ENCODE measurements around the gene OTUD6A. TPM values are rescaled to one million over a fixed set of nuclear protein-coding genes. Genes with fewer than 3 reads are reported as not detected.
"Not testable (repeated sequence)": the region's sequence is repeated elsewhere in the genome, so short reads cannot be mapped to it uniquely, and the experiment has no call there.

Gene OTUD6A
- polyA plus RNA-seq, 1 donor from 2014 or later, result not detected

GRCh38 chrX:70105229-70105628, 43.0 kb downstream of the OTUD6A start:
- Histone ChIP-seq H2AFZ (ENCODE audit: low read depth, low read length) (no peak overlapping the region), H4K20me1 (ENCODE audit: insufficient read depth) (no peaks in the 10 kb centered on the region), H3K9me2 (ENCODE audit: insufficient read depth, low read length) (no peaks in the 10 kb centered on the region), H3K9me3 (ENCODE audit: low read length) (no peaks in the 10 kb centered on the region), H3K9ac (ENCODE audit: low read length) (no peak overlapping the region), H3K27me3 (ENCODE audit: insufficient read depth, low read depth, low read length) (no peaks in the 10 kb centered on the region), H3F3A (ENCODE audit: insufficient read depth, low read length, poor library complexity, severe bottlenecking) (no peaks in the 10 kb centered on the region), H3K4me3 (ENCODE audit: low read length) (peak overlapping the region; percentile 23), H3K4me2 (ENCODE audit: low read length) (no peak overlapping the region), H3K27ac (ENCODE audit: low read length) (peak overlapping the region; percentile 31), H3K36me3 (ENCODE audit: insufficient read depth, low read length) (no peaks in the 10 kb centered on the region), H3K79me2 (replicated peaks; ENCODE audit: insufficient read depth, low read length) (no peaks in the 10 kb centered on the region)
- TF ChIP-seq SMC3 (conservative IDR thresholded peaks at IDR 0.05; ENCODE audit: poor library complexity), result no peak
- peak; percentile 75 for TF ChIP-seq REST (IDR thresholded peaks at IDR 0.05; ENCODE audit: borderline replicate concordance)

GRCh38 chrX:70111436-70112026, 49.3 kb downstream of the OTUD6A start:
- H3K36me3 ChIP-seq (ENCODE audit: insufficient read depth, low read length); H3K9me3 ChIP-seq (ENCODE audit: low read length); H4K20me1 ChIP-seq (ENCODE audit: insufficient read depth); H3F3A ChIP-seq (ENCODE audit: insufficient read depth, low read length, poor library complexity, severe bottlenecking); H3K9me2 ChIP-seq (ENCODE audit: insufficient read depth, low read length); H3K4me3 ChIP-seq (ENCODE audit: low read length); H2AFZ ChIP-seq (ENCODE audit: low read depth, low read length); H3K27ac ChIP-seq (ENCODE audit: low read length); H3K79me2 ChIP-seq (replicated peaks; ENCODE audit: insufficient read depth, low read length); H3K27me3 ChIP-seq (ENCODE audit: insufficient read depth, low read depth, low read length); H3K4me2 ChIP-seq (ENCODE audit: low read length); H3K9ac ChIP-seq (ENCODE audit: low read length): not testable (repeated sequence)

Small RNA genes within 50 kb of the gene (small RNA-seq; reads per million reads assigned to genes)
- gene MIR676, result 0.49 to 9.7 (median 8.3) reads per million in 3 experiments

Other genes starting within 250 kb of the OTUD6A start
- gene AWAT2, start 12.5 kb upstream of the OTUD6A start, polyA plus RNA-seq, result not detected in 2 replicates
- 80.8 and 94.1 TPM in 2 replicates for gene IGBP1, start 71.0 kb downstream of the OTUD6A start, polyA plus RNA-seq
- gene DGAT2L6, start 115.0 kb downstream of the OTUD6A start, polyA plus RNA-seq, result not detected in 2 replicates
- not detected in 2 replicates for gene AWAT1, start 172.2 kb downstream of the OTUD6A start, polyA plus RNA-seq
- not detected in 2 replicates for gene P2RY4, start 197.7 kb downstream of the OTUD6A start, polyA plus RNA-seq
- gene ARR3, start 205.9 kb downstream of the OTUD6A start, polyA plus RNA-seq, result not detected in 2 replicates
- gene RAB41, start 219.7 kb downstream of the OTUD6A start, polyA plus RNA-seq, result not detected in 2 replicates
- 55.7 and 64.7 TPM in 2 replicates for gene PDZD11, start 227.5 kb downstream of the OTUD6A start, polyA plus RNA-seq
- 1.1 and 2.7 TPM in 2 replicates for gene KIF4A, start 227.6 kb downstream of the OTUD6A start, polyA plus RNA-seq